CD1c-positive myeloid dendritic cell (primary cell): Measurements from ENCODE around the gene TSPAN16.
"Not testable (repeated sequence)": the region's sequence is repeated elsewhere in the genome, so short reads cannot be mapped to it uniquely, and the experiment has no call there.

ENCODE experiments used
- DNase-seq: peaks from one replicate; pipeline ENCODE4 v3.0.0-alpha.2; 2016; ENCODE audit errors: extremely low spot score

Gene TSPAN16

GRCh38 chr19:11345122-11345803, 49.3 kb downstream of the TSPAN16 start:
- no peak for DNase-seq

GRCh38 chr19:11346104-11346940, 50.4 kb downstream of the TSPAN16 start, which contains the start of the genes CCDC159 and TMEM205:
TSS of gene CCDC159 (plus strand) at chr19:11346519. CDS start at chr19:11346607, 88 bp downstream.
TSS of gene TMEM205 (minus strand) at chr19:11346268. CDS start at chr19:11345619, 649 bp downstream.
- DNase-seq = peak; percentile 100

GRCh38 chr19:11347546-11348039, 51.6 kb downstream of the TSPAN16 start:
- DNase-seq = no peak

GRCh38 chr19:11349171-11349570, 53.2 kb downstream of the TSPAN16 start:
- DNase-seq = no peak

GRCh38 chr19:11354102-11354501, 58.1 kb downstream of the TSPAN16 start:
- DNase-seq = not testable (repeated sequence)

GRCh38 chr19:11355160-11356073, 59.5 kb downstream of the TSPAN16 start, which contains the start of gene PLPPR2:
TSS of gene PLPPR2 (plus strand) at chr19:11355432. CDS start at chr19:11357674, 2,242 bp downstream.
- peak; percentile 96 for DNase-seq

- DNase-seq = no peak
Measured at GRCh38 chr19:11356074-11356397, 60.1 kb downstream of the TSPAN16 start.

- no peak for DNase-seq
Measured at GRCh38 chr19:11356676-11357550, 61.0 kb downstream of the TSPAN16 start.

GRCh38 chr19:11359421-11359820, 63.5 kb downstream of the TSPAN16 start:
- no peak for DNase-seq

- DNase-seq = no peak
Measured at GRCh38 chr19:11361037-11361770, 65.2 kb downstream of the TSPAN16 start.

- no peak for DNase-seq
Measured at GRCh38 chr19:11361771-11362731, 66.1 kb downstream of the TSPAN16 start.

GRCh38 chr19:11363881-11364280, 67.9 kb downstream of the TSPAN16 start:
- no peak for DNase-seq

- no peak for DNase-seq
Measured at GRCh38 chr19:11364296-11364904, 68.4 kb downstream of the TSPAN16 start.

- no peak for DNase-seq
Measured at GRCh38 chr19:11364935-11365334, 69.0 kb downstream of the TSPAN16 start.
